ENCODE results near the gene MYO5A.

GRCh38 chr15:52434885-52435284, 93.8 kb downstream of the MYO5A start:
- TF ChIP-seq CTCF (conservative IDR thresholded peaks at IDR 0.05) (no peak), ZFX (IDR thresholded peaks at IDR 0.05) (no peak)

Data from C4-2B (cell line).